ENCODE data around the gene PCYT1B. TPM values are rescaled to one million over a fixed set of nuclear protein-coding genes. Genes with fewer than 3 reads are reported as not detected.

PCYT1B gene
- total and polyA plus RNA-seq, 2 of the 13 experiments (the other 11 are each of a cell fraction or from before 2014, with no cell fraction given) = 6.1 to 9.2 TPM

- TF ChIP-seq GRHL1 (CRISPR knock-in tag; conservative IDR thresholded peaks at IDR 0.05) = no peak
- TF ChIP-seq FOSL2 (CRISPR knock-in tag; IDR thresholded peaks at IDR 0.05) = no peak
- no peak for TF ChIP-seq SIN3A (IDR thresholded peaks at IDR 0.05; ENCODE audit: borderline replicate concordance, low read depth, low read length)
- peak; percentile 72; the same call in 1 of the 2 replicates for TF ChIP-seq HNF1B (CRISPR knock-in tag; IDR thresholded peaks at IDR 0.05)
- no peak for TF ChIP-seq SMAD9 (CRISPR knock-in tag; IDR thresholded peaks at IDR 0.05)
- TF ChIP-seq SUZ12 (IDR thresholded peaks at IDR 0.05; ENCODE audit: low read depth, low read length) = no peak
- no peak for TF ChIP-seq MEIS2 (CRISPR knock-in tag; IDR thresholded peaks at IDR 0.05)
- no peak for TF ChIP-seq SMAD1 (CRISPR knock-in tag; IDR thresholded peaks at IDR 0.05; ENCODE audit: borderline replicate concordance, low read depth)
- no peak for TF ChIP-seq EEA1 (CRISPR knock-in tag; IDR thresholded peaks at IDR 0.05; ENCODE audit: borderline replicate concordance)
- no peak for TF ChIP-seq ZNF530 (CRISPR knock-in tag; IDR thresholded peaks at IDR 0.05; ENCODE audit: low read depth)
- TF ChIP-seq ZNF556 (CRISPR knock-in tag; IDR thresholded peaks at IDR 0.05; ENCODE audit: borderline replicate concordance) = peak; percentile 66; the same call in 1 of the 2 replicates
- TF ChIP-seq ZNF382 (CRISPR knock-in tag; IDR thresholded peaks at IDR 0.05; ENCODE audit: borderline replicate concordance) = no peak
- TF ChIP-seq MAZ (IDR thresholded peaks at IDR 0.05; ENCODE audit: borderline replicate concordance, low read depth, low read length) = peak; percentile 91
- TF ChIP-seq MAZ (CRISPR knock-in tag; IDR thresholded peaks at IDR 0.05; ENCODE audit: low read depth) = peak; percentile 64; the same call in 1 of the 2 replicates
- TF ChIP-seq AFF4 (CRISPR knock-in tag; IDR thresholded peaks at IDR 0.05) = no peak
- TF ChIP-seq ZSCAN20 (CRISPR knock-in tag; IDR thresholded peaks at IDR 0.05; ENCODE audit: borderline replicate concordance) = 0 out of 2 replicates have a peak, but pooled peaks have one; percentile 38
- peak; percentile 91 for TF ChIP-seq ZSCAN31 (CRISPR knock-in tag; IDR thresholded peaks at IDR 0.05; ENCODE audit: low read depth)
- no peak for TF ChIP-seq WIZ (CRISPR knock-in tag; IDR thresholded peaks at IDR 0.05)
- no peak for TF ChIP-seq ZNF468 (CRISPR knock-in tag; IDR thresholded peaks at IDR 0.05)
- TF ChIP-seq U2AF2 (IDR thresholded peaks at IDR 0.05; ENCODE audit: low read depth, low read length) = no peak
- peak; percentile 50 for TF ChIP-seq MAX (IDR thresholded peaks at IDR 0.05)
These were observed 46.5 kb upstream of the PCYT1B start, which contains the start of gene POLA1 (continued) for GRCh38 chrX:24693453-24694202.

Data from HepG2 (cell line).